HepG2 (cell line): ENCODE results near the gene CBX2. TPM values are rescaled to one million over a fixed set of nuclear protein-coding genes. Genes with fewer than 3 reads are reported as not detected.

Experiments used
- ATAC-seq: fragments of 200-7000 bp; cut with Tn5 transposase; 3 replicates; pipeline ENCODE4 v1.9.1; 2020; ENCODE audit warnings: mild to moderate bottlenecking, moderate library complexity
- BruUV-seq: library from RNA; stranded (reverse); fragments of 400-500 nt; replicated peaks from 2 replicates; lab custom pipeline; 2021; lab: Mats Ljungman, UMichigan
- CTCF ChIA-PET: fragments of 300-600 bp; formaldehyde crosslinking; extraction: SDS; loops from one replicate; lab custom pipeline; 2021; ENCODE audit warnings: low total read pairs, inconsistent platforms, low intra/inter-chr PET ratio; lab: Yijun Ruan, JAX
- POLR2A ChIA-PET: fragments of 350-600 bp; sonication (Branson Sonifier 250); formaldehyde crosslinking; loops from one replicate; lab custom pipeline; 2020; ENCODE audit warnings: antibody characterized with exemption, inconsistent platforms; lab: Yijun Ruan, JAX
- DNase-seq: peaks from one replicate; pipeline ENCODE4 v3.0.0-alpha.2; 2015; ENCODE audit warnings: low spot score
- FAIRE-seq: peaks from 3 replicates; lab custom pipeline; 2011; peaks lifted over from hg19 to GRCh38; lab: Jason Lieb, UNC
- H2AFZ ChIP-seq: one replicate; pipeline ENCODE4 v1.6.1; 2011; ENCODE audit warnings: low read length, inconsistent platforms
- H3K27ac ChIP-seq: fragments of 300-600 bp; 3 replicates; pipeline ENCODE4 v1.8.0; 2011; ENCODE audit warnings: mixed run types, mild to moderate bottlenecking, mixed read lengths, low read length, inconsistent platforms; ENCODE audit not compliant: insufficient read depth; ENCODE audit errors: extremely low read length
- H3K27me3 ChIP-seq, 2 experiments: fragments of 200-600 bp in 1 of 2; 2 replicates in 1 of 2; 3 replicates in 1 of 2; pipeline versions ENCODE4 v1.6.0 to v1.8.0; 2011; ENCODE audit warnings: low read length in 2 of 2, mild to moderate bottlenecking in 2 of 2, moderate library complexity in 2 of 2, inconsistent platforms in 1 of 2; ENCODE audit not compliant: insufficient read depth in 2 of 2, control insufficient read depth in 1 of 2
- H3K36me3 ChIP-seq, 2 experiments: fragments of 200-600 bp in 1 of 2; replicated peaks in 1 of 2; 2 replicates in 1 of 2; 3 replicates in 1 of 2; pipeline versions ENCODE4 v1.5.1 to v1.8.0; 2011; ENCODE audit warnings: low read length in 2 of 2, inconsistent platforms in 1 of 2; ENCODE audit not compliant: insufficient read depth in 2 of 2, control insufficient read depth in 1 of 2
- H3K4me1 ChIP-seq: 2 replicates; pipeline ENCODE4 v1.5.1; 2012; ENCODE audit warnings: low read length, inconsistent platforms; ENCODE audit not compliant: insufficient read depth
- H3K4me2 ChIP-seq: 2 replicates; pipeline ENCODE4 v1.6.0; 2011; ENCODE audit warnings: low read depth, low read length, inconsistent platforms
- H3K4me3 ChIP-seq, 3 experiments: fragments of 200-600 bp in 1 of 3; sonication (generic), shearing (Covaris generic) in 1 of 3; replicated peaks in 1 of 3; 2 replicates each; pipeline ENCODE4 v1.5.1; 2011 to 2016; ENCODE audit warnings: low read length in 3 of 3, inconsistent platforms in 2 of 3, low read depth in 2 of 3, mild to moderate bottlenecking in 2 of 3, control low read depth in 1 of 3, mixed read lengths in 1 of 3; ENCODE audit not compliant: insufficient read depth in 1 of 3
- H3K79me2 ChIP-seq: one replicate; pipeline ENCODE4 v1.6.1; 2011; ENCODE audit warnings: low read length, inconsistent platforms; ENCODE audit not compliant: insufficient read depth
- H3K9ac ChIP-seq: 2 replicates; pipeline ENCODE4 v1.6.0; 2011; ENCODE audit warnings: mild to moderate bottlenecking, low read depth, low read length, inconsistent platforms; ENCODE audit not compliant: insufficient read depth
- H3K9me3 ChIP-seq: 2 replicates; pipeline ENCODE4 v1.5.1; 2012; ENCODE audit warnings: mild to moderate bottlenecking, low read length
- H4K20me1 ChIP-seq: 2 replicates; pipeline ENCODE4 v1.6.0; 2011; ENCODE audit warnings: inconsistent platforms, mild to moderate bottlenecking, low read length, moderate library complexity; ENCODE audit not compliant: insufficient read depth
- AGO2 ChIP-seq: fragments of 200-400 bp; formaldehyde crosslinking; optimal IDR thresholded peaks from 2 replicates; pipeline ENCODE3; 2017; ENCODE audit warnings: mild to moderate bottlenecking, low read depth, low read length, moderate library complexity
- ATF3 ChIP-seq: sonication (generic); formaldehyde crosslinking; IDR thresholded peaks from 2 replicates; pipeline ENCODE4 v1.4.0; 2020; ENCODE audit warnings: missing genetic modification reagents
- CENPBD1 ChIP-seq: sonication (generic); formaldehyde crosslinking; IDR thresholded peaks from 2 replicates; pipeline ENCODE4 v1.8.0; 2022; ENCODE audit warnings: missing genetic modification reagents, low read depth, mild to moderate bottlenecking, borderline replicate concordance
- HOXA9 ChIP-seq: sonication (generic); formaldehyde crosslinking; IDR thresholded peaks from 2 replicates; pipeline ENCODE4 v1.8.1; 2022; ENCODE audit warnings: missing genetic modification reagents, mild to moderate bottlenecking, moderate library complexity, borderline replicate concordance
- NFRKB ChIP-seq: fragments of 450-650 bp; IDR thresholded peaks from 2 replicates; pipeline ENCODE4 v1.6.1; 2017
- POLR2A ChIP-seq, 2 experiments: IDR thresholded peaks; 2 replicates each; pipeline ENCODE4 v1.6.1; 2011; ENCODE audit warnings: low read depth in 2 of 2, low read length in 2 of 2, mild to moderate bottlenecking in 1 of 2, moderate library complexity in 1 of 2; ENCODE audit not compliant: insufficient read depth in 1 of 2
- RBFOX2 ChIP-seq: fragments of 200-400 bp; formaldehyde crosslinking; IDR thresholded peaks from 2 replicates; pipeline ENCODE4 v1.6.1; 2017; ENCODE audit warnings: low read depth, mild to moderate bottlenecking, low read length
- SP140L ChIP-seq: sonication (generic); formaldehyde crosslinking; IDR thresholded peaks from 2 replicates; pipeline ENCODE4 v1.4.0; 2020; ENCODE audit warnings: missing genetic modification reagents, borderline replicate concordance
- SRSF4 ChIP-seq: fragments of 200-400 bp; formaldehyde crosslinking; IDR thresholded peaks from one replicate; pipeline ENCODE4 v1.6.1; 2018; ENCODE audit warnings: mild to moderate bottlenecking, low read depth, low read length, moderate library complexity; ENCODE audit not compliant: poor library complexity, severe bottlenecking
- USF2 ChIP-seq, 2 experiments: sonication (generic) in 1 of 2; formaldehyde crosslinking in 1 of 2; IDR thresholded peaks; 2 replicates each; pipeline versions ENCODE4 v1.5.1 to v1.6.1; 2011 to 2020; ENCODE audit warnings: borderline replicate concordance in 1 of 2, low read depth in 1 of 2, low read length in 1 of 2, mild to moderate bottlenecking in 1 of 2, missing genetic modification reagents in 1 of 2, moderate library complexity in 1 of 2
- ZFP1 ChIP-seq: IDR thresholded peaks from 2 replicates; pipeline ENCODE4 v1.6.1; 2016
- ZFP62 ChIP-seq: sonication (generic); formaldehyde crosslinking; IDR thresholded peaks from 2 replicates; pipeline ENCODE4 v1.4.0; 2020; ENCODE audit warnings: missing genetic modification reagents
- ZNF646 ChIP-seq: sonication (generic); formaldehyde crosslinking; IDR thresholded peaks from 2 replicates; pipeline ENCODE4 v1.9.0; 2021; ENCODE audit warnings: mild to moderate bottlenecking, missing genetic modification reagents
- ZNF83 ChIP-seq: sonication (generic); formaldehyde crosslinking; IDR thresholded peaks from 2 replicates; pipeline ENCODE4 v1.4.0; 2020; ENCODE audit warnings: missing genetic modification reagents, mild to moderate bottlenecking, borderline replicate concordance
- WGBS: methylation state at CpG from one replicate; pipeline ENCODE4 v1.1.6; 2017; ENCODE audit warnings: low lambda C conversion rate; 5-methylcytosine and 5-hydroxymethylcytosine counted together
- in situ Hi-C: cut with HindIII; loops from 2 replicates; pipeline ENCODE4 v1.10.0; 2017; ENCODE audit warnings: low pct_unique_long_range_greater_than_20kb; ENCODE audit not compliant: extremely low pct_ligation_motif_present
- intact Hi-C: fragments of 100-400 bp; cut with micrococcal nuclease; formaldehyde crosslinking; loops from one replicate; pipeline ENCODE4 v1.10.0; 2022; ENCODE audit not compliant: unreplicated experiment
- polyA plus RNA-seq, 8 experiments: library from polyadenylated mRNA; depleted of rRNA in 3 of 8; stranded (reverse) in 7 of 8; unstranded in 1 of 8; fragments of >200 nt; fragmentation: Illumina TruSeq in 4 of 8; extraction: Trizol in 4 of 8; gene quantifications; 2 replicates each; pipeline versions ENCODE4 v1.2.1 to v1.2.3, GENCODE V29; 2011 to 2016; ENCODE audit warnings: low read depth in 4 of 8, missing spikeins in 1 of 8, mixed read lengths in 1 of 8; ENCODE audit not compliant: insufficient read depth in 1 of 8
- total RNA-seq, 5 experiments: library from RNA; depleted of rRNA; stranded (reverse); fragments of >200 nt; fragmentation: Illumina TruSeq; extraction: Trizol; gene quantifications; 2 replicates each; pipeline ENCODE4 v1.2.3, GENCODE V29; 2016; ENCODE audit warnings: low read depth in 1 of 5

The CBX2 gene
- total and polyA plus RNA-seq, 2 of the 13 experiments (the other 11 are each of a cell fraction or from before 2014, with no cell fraction given) = 14.5 to 31.1 TPM

- CTCF ChIA-PET = no interaction called here
- peaks cover 23 to 35% of the 10 kb centered on the region in 2 experiments for H3K36me3 ChIP-seq
- TF ChIP-seq ZNF83 (no peak), SRSF4 (no peak), USF2 (IDR thresholded peaks at IDR 0.05; ENCODE audit: low read depth, low read length) (no peak), USF2 (CRISPR knock-in tag; IDR thresholded peaks at IDR 0.05; ENCODE audit: borderline replicate concordance) (no peak), ZFP1 (CRISPR knock-in tag) (no peak), CENPBD1 (CRISPR knock-in tag) (no peak), ATF3 (no peak), HOXA9 (CRISPR knock-in tag) (no peak), ZNF646 (CRISPR knock-in tag) (no peak), NFRKB (no peak), SP140L (CRISPR knock-in tag) (no peak), ZFP62 (CRISPR knock-in tag) (no peak), POLR2A (IDR thresholded peaks at IDR 0.05; ENCODE audit: insufficient read depth in 1 of 2, low read depth in 2 of 2, low read length in 2 of 2) (peak in 1 of 2 experiments; percentile 10; a peak in 1 of 4 replicates), AGO2 (peak; percentile 41), RBFOX2 (0 out of 2 replicates have a peak, but pooled peaks have one; percentile 24)
Observed at GRCh38 chr17:79781736-79782575, 4.0 kb downstream of the CBX2 start.

More at GRCh38 chr17:79781736-79782575, 4.0 kb downstream of the CBX2 start:
- intact Hi-C loops = no loop called here
- in situ Hi-C loops = no loop called here
- no peak overlapping the region for H3K4me2 ChIP-seq
- ATAC-seq (no peak), FAIRE-seq (no peak), DNase-seq (no peak)
- BruUV-seq = no TSS peak
- H4K20me1 ChIP-seq = peaks cover 22% of the 10 kb centered on the region; the same call in 1 of the 2 replicates
- H3K4me3 ChIP-seq = no peak overlapping the region
- no peaks in the 10 kb centered on the region for H3K27me3 ChIP-seq
- H2AFZ ChIP-seq = no peak overlapping the region
- WGBS = 93% methylated on average over 26 of the region's 27 CpGs
- H3K9me3 ChIP-seq = no peaks in the 10 kb centered on the region
- peaks cover 16% of the 10 kb centered on the region for H3K79me2 ChIP-seq
- peaks cover 40% of the 10 kb centered on the region for H3K4me1 ChIP-seq
- H3K9ac ChIP-seq = no peak overlapping the region
- POLR2A ChIA-PET = interaction anchor here (1.0 to 1.6 kb wide), 2 partner anchors 15 to 22 kb away, joined by 3 to 6 read pairs; partner anchors contain the start of gene CBX8
- H3K27ac ChIP-seq = no peak overlapping the region
